Measurements from ENCODE around the gene OR2J1. TPM values are rescaled to one million over a fixed set of nuclear protein-coding genes. Genes with fewer than 3 reads are reported as not detected.

The OR2J1 gene
- total RNA-seq: not detected in 2 replicates

GRCh38 chr6:29099190-29099589, at the start of gene OR2J1:
OR2J1 (plus strand) TSS chr6:29099490; CDS start chr6:29100943, 1,453 bp downstream.

GRCh38 chr6:29087213-29087612, 12.1 kb upstream of the OR2J1 start, which contains the start of gene OR2B3:
OR2B3 (minus strand) TSS chr6:29087313; CDS start chr6:29087248, 65 bp downstream.

GRCh38 chr6:29107758-29108157, 8.5 kb downstream of the OR2J1 start, which contains the start of gene OR2J3:
OR2J3 (plus strand) TSS chr6:29108058; CDS start chr6:29111891, 3,833 bp downstream.

Other genes starting within 250 kb of the OR2J1 start
- 59.9 and 72.1 TPM in 2 replicates for gene TRIM27, start 175.5 kb upstream of the OR2J1 start, total RNA-seq
- gene ZNF311, start 94.2 kb upstream of the OR2J1 start, total RNA-seq: 1.7 and 2.9 TPM in 2 replicates
- gene OR2W1, start 54.3 kb upstream of the OR2J1 start, total RNA-seq: not detected in 2 replicates
- not detected in 2 replicates for gene OR2B3, start 12.2 kb upstream of the OR2J1 start, total RNA-seq
- not detected in 2 replicates for gene OR2J3, start 8.6 kb downstream of the OR2J1 start, total RNA-seq
- gene OR2J2, start 71.4 kb downstream of the OR2J1 start, total RNA-seq: not detected in 2 replicates
- gene OR14J1, start 202.2 kb downstream of the OR2J1 start, total RNA-seq: not detected in 2 replicates

Measured in uterine smooth muscle cell (primary cell).